NCI-H1436 (cell line): Measurements from ENCODE around the gene CRYBG3.

Experiments
- DNase-seq: peaks from one replicate; lab custom pipeline; 2025; lab: John Stamatoyannopoulos, UW

CRYBG3 gene

GRCh38 chr3:97974996-97975395 is 153.2 kb downstream of the CRYBG3 start:
- DNase-seq: no peak

- no peak for DNase-seq
Observed at GRCh38 chr3:97975466-97975865, 153.7 kb downstream of the CRYBG3 start.

- DNase-seq: no peak
Observed at GRCh38 chr3:97979610-97980009, 157.8 kb downstream of the CRYBG3 start.

- DNase-seq: no peak
Observed at GRCh38 chr3:97981886-97982285, 160.1 kb downstream of the CRYBG3 start.

GRCh38 chr3:97983933-97984491 is 162.2 kb downstream of the CRYBG3 start:
- DNase-seq: no peak

DNA sequence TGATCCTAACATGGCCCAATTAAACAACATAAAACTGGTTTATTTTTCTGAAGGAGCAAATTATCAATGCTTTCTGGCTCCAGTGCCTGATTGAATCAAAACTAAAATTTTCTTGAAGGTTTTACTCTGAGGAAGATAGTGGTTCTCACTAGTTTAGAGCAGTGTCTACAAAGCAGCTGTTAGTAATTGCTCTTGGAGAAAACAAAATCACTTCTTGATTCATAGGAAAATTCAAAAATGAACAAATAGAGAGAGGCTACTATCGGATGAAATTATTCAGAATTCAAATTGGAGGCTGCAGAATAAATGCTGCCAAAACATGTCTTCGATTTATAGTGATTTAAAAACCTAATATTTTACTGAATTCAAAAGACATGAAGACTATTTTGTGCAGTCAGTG is 165.5 kb downstream of the CRYBG3 start:
- DNase-seq: no peak

GRCh38 chr3:97988784-97989568 is 167.2 kb downstream of the CRYBG3 start:
- no peak for DNase-seq

DNA sequence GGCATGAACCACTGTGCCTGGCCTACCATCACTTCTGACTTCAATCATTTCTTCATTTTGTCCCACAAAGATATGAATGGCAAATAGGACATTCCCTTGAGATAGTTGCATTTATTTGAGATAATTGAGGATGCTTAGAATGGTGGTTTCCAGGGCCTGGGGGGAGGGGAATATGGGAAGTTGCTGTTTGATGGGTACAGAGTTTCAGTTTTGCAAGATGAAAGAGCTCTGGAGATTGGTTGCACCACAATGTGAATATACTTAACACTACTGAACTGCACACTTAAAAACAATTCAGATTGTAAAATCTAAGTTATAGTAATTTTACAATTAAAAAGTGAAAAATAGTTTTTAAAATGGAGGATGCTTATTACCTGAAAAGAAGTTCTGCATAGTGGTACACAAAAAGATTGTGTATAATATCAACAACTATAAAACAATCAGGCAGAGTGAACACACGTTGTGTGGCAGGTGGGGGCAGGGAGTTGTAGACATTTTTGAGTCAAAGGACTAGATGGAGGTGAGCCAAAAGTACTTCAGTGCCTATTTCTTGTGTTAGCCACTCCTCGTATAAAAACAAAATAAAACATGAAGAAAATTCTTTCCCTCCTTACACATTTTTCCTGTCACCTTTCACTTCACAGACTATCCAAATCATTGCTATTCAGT is 168.9 kb downstream of the CRYBG3 start:
- no peak for DNase-seq

DNA sequence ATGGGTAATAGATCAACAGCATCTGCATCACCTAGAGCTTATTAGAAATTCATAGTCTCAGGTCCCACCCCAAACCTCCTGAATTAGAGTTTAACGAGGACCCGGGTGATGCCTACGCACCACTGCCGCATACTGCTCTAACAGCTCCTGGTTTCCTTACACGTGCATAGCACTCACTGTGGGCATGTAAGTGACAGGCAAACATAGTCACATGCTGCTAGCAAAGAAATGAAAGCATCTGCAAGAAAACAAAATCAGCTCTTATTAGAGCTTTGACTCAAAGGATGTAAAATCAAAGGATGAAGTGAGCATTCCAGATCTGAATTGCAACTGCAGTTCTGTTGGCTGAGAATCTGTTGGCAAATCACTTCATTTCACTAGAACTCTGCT is 169.5 kb downstream of the CRYBG3 start:
- DNase-seq: no peak

DNA sequence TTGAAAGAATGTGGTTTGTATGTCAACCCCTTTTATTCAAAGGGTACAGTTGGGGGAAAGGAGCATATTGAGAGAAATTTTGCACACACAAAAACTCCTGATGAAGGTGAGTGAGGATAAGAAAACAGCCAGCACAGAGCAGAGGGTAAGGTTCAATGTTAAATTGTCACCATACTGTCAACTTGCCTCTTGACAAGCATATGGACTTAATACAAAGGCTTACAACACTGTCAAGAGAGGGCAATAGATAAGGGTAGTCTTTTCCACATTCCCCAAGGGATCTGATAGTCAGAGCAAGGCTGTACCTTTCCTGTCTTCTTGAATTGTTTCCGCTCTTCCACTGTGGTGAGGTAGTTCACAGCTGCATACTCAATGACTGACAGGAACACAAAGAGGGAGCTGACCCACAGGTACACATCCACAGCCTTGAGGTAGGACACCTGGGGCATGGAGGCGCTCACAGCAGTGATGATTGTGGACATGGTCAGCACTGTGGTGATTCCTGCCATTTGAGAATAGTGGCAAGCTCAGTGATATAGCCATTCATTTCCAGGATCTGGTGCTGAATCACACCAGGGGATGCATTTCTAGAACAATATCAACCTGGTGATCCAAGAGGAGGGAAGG is 170.8 kb downstream of the CRYBG3 start:
- no peak for DNase-seq

DNA sequence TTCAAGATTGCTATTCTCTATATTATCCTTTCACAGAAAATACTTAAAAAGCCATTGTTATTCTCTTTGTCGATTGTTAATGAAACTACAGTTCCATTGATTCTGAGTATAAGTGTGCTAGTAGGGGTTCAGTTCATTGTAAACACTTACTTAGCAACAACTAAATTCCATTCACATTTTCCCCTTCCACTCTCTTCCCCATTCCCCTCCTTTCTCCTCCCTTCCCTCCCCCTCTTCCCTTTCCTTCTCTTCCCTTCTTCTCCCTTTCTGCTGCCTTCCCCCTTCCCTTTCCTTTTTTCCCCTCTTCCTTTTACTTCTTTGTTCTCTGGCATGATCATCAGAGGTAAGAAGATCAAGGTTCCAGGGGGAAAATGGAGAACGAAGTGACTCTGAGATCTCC is 171.7 kb downstream of the CRYBG3 start:
- no peak for DNase-seq

DNA sequence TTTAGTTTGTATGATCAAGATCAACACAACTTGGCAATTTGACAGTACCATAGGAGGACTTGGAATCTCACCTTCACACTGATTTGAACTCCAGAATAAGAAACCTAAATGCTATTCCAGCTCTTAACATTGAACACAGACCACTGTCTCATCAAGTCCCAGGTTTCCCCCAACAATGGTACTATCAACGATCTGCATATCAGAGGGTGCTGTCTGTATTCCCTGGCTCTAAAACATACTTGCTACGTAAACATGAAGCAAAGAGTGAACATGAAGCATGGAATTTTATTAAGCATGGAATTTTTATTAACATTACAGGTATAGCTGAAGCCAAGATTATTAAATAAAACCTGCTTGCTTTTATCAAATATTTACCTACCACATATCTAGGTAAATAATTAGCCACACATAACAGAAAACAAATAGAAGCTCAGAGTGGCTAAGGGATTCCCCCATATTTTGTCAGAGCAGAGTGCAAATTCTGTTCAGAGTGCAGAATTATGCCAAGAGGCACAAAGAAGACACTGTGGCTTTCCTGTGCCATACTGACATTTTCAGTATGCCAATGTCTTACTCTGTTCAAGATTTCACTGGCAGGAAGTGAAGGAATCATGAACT is 172.6 kb downstream of the CRYBG3 start:
- DNase-seq: no peak
